ENCODE results near the gene EPHA4. TPM values are rescaled to one million over a fixed set of nuclear protein-coding genes. Genes with fewer than 3 reads are reported as not detected.

The EPHA4 gene
- total and polyA plus RNA-seq, 11 donors: 4.2 to 35.2 (median 19.5) TPM

DNA sequence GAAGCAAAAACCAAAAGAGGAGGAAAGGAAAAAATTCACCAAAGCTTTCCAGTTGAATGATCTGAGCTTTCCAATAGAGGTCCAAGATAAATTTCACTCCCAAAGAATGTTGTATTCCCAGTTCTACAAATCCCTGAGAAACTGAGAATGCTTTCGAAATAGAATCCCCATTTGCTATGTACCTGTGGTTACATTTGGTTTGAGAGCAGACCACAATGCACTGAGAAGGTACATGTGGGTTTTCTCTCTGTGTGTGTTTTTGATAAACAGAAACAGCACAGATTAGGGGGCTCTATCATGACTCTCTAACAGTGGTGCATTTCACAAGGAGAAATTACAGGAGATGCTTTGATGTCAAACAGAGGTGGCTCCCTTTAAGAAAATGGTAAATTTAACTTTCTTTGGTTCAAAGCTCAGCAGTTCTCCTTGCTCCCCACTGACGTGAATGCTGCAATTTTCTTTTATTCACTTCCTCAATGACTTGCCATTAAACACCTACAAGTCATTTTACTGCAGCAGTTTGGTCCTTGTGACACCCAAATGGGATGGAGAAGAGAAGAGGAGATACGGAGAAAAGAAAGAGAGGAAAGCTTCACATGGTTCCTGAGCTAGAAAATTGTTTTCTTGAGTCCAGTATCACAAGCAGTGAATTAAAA, 108.7 kb downstream of the EPHA4 start:
- 81 to 85% (median 83%) methylated on average over 3 of the region's 3 CpGs for WGBS, 4 donors
- TF ChIP-seq POLR2A (IDR thresholded peaks at IDR 0.05): no peak
- TF ChIP-seq, protein P1, sequence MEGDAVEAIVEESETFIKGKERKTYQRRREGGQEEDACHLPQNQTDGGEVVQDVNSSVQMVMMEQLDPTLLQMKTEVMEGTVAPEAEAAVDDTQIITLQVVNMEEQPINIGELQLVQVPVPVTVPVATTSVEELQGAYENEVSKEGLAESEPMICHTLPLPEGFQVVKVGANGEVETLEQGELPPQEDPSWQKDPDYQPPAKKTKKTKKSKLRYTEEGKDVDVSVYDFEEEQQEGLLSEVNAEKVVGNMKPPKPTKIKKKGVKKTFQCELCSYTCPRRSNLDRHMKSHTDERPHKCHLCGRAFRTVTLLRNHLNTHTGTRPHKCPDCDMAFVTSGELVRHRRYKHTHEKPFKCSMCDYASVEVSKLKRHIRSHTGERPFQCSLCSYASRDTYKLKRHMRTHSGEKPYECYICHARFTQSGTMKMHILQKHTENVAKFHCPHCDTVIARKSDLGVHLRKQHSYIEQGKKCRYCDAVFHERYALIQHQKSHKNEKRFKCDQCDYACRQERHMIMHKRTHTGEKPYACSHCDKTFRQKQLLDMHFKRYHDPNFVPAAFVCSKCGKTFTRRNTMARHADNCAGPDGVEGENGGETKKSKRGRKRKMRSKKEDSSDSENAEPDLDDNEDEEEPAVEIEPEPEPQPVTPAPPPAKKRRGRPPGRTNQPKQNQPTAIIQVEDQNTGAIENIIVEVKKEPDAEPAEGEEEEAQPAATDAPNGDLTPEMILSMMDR (IDR thresholded peaks at IDR 0.05): no peak

DNA sequence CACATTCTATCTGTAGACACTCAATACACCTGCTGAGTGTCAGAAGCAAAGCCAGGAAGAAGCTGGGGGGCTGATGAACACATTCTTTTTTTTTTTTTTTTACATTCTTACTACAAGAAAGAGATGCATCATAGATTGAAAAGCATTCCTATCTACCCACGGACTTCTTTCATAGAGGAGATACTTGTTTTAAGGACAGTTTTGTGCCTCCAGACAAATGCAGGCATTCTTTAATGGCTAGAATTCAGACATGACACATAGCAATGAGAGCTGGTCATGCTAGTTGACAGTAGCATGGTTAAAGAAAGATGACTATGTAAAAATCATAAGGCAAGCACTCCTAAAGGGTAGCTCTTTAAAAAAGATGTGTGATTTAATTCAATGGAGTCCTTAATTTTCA, 110.2 kb downstream of the EPHA4 start:
- WGBS, 4 donors: 75 to 97% (median 88%) methylated on average over 1 of the region's 1 CpG
- TF ChIP-seq, protein P1 (IDR thresholded peaks at IDR 0.05): no peak
- no peak for TF ChIP-seq POLR2A (IDR thresholded peaks at IDR 0.05)
- Histone ChIP-seq H3K27me3 (no peaks in the 10 kb centered on the region), H3K4me3 (no peak overlapping the region), H3K36me3 (peaks cover 0 to 7% (median 0%) of the 10 kb centered on the region in 9 donors), H3K4me1 (peaks cover 0 to 25% (median 8%) of the 10 kb centered on the region in 12 donors), H3K9me3 (no peaks in the 10 kb centered on the region), H3K27ac (no peak overlapping the region)
- intact Hi-C loops (cut with DNase I): loop anchor here in 1 of 10 donors (10.0 kb wide), 1 partner anchor 103 kb away; no protein-coding TSS in a partner anchor
- DNase-seq (no peak), ATAC-seq (no peak)

More for the DNA sequence above, 108.7 kb downstream of the EPHA4 start:
- intact Hi-C loops (cut with DNase I): loop anchor here in 1 of 10 donors (10.0 kb wide), 1 partner anchor 101 kb away; no protein-coding TSS in a partner anchor
- Histone ChIP-seq H3K27ac (no peak overlapping the region), H3K4me1 (peaks cover 0 to 39% (median 17%) of the 10 kb centered on the region in 12 donors), H3K9me3 (no peaks in the 10 kb centered on the region), H3K4me3 (no peak overlapping the region), H3K36me3 (no peaks in the 10 kb centered on the region), H3K27me3 (no peaks in the 10 kb centered on the region)
- DNase-seq (no peak), ATAC-seq (no peak)

DNA sequence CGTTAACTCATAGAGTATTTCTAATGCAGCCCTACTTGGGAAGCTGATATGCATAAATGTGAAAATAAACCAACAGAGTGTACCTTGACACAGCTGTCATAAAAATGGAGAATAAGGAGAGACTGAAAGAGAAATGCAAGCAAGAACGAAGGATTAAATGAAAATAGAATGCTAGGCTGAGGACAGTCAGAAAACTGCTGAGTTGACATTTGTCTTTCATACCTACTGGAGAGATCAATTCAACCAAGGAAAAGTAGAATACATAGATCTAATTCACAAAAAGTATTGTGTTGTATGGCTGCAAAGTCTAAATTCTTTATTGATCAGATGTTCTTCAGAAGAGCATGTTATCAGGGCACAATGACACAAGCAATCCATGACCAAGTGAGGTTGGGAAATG, 112.0 kb downstream of the EPHA4 start:
- intact Hi-C loops (cut with DNase I): loop anchor here in 1 of 10 donors (10.0 kb wide), 1 partner anchor 105 kb away; no protein-coding TSS in a partner anchor

DNA sequence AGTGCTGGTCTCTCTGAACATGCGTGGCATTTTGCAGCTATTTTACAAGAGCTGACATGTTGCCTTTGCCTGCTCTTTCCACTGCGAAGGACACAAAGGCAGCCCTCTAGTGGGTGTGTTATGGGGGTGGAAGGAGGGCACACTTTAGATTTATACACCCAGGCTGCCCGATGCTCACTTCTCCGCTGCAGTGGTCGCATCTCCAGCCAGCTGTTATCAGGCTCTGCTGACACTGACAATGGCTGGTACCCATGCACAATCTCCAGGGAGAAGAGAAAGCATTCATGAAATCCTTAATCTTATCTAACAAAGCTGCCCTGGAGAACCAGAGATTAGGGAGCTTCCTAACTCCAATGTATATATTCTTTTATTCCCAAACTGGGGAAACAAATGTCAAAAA, 113.5 kb downstream of the EPHA4 start:
- no peak overlapping the region for H3K27ac ChIP-seq
- no peak for DNase-seq
- peaks cover 0 to 36% (median 3%) of the 10 kb centered on the region in 9 donors for H3K36me3 ChIP-seq
- 67 to 77% (median 75%) methylated on average over 5 of the region's 5 CpGs for WGBS, 4 donors
- peaks cover 0 to 6% (median 0%) of the 10 kb centered on the region in 12 donors for H3K4me1 ChIP-seq
- intact Hi-C loops (cut with DNase I): no loop called here
- no peaks in the 10 kb centered on the region for H3K9me3 ChIP-seq
- no peak for TF ChIP-seq POLR2A (IDR thresholded peaks at IDR 0.05)
- TF ChIP-seq, protein P1 (IDR thresholded peaks at IDR 0.05): no peak
- no peak overlapping the region for H3K4me3 ChIP-seq
- ATAC-seq: no peak
- H3K27me3 ChIP-seq: no peaks in the 10 kb centered on the region

More for the DNA sequence above, 112.0 kb downstream of the EPHA4 start:
- H3K27ac ChIP-seq: no peak overlapping the region
- TF ChIP-seq, protein P1 (IDR thresholded peaks at IDR 0.05): no peak
- no peak for TF ChIP-seq POLR2A (IDR thresholded peaks at IDR 0.05)
- H3K36me3 ChIP-seq: peaks cover 0 to 22% (median 2%) of the 10 kb centered on the region in 9 donors
- DNase-seq (no peak), ATAC-seq (no peak)
- WGBS, 4 donors: 75 to 94% (median 92%) methylated on average over 2 of the region's 2 CpGs
- no peak overlapping the region for H3K4me3 ChIP-seq
- H3K9me3 ChIP-seq: no peaks in the 10 kb centered on the region
- H3K4me1 ChIP-seq: peaks cover 0 to 11% (median 1%) of the 10 kb centered on the region in 12 donors
- no peaks in the 10 kb centered on the region for H3K27me3 ChIP-seq
